Measurements from ENCODE around the gene MSH3. TPM values are rescaled to one million over a fixed set of nuclear protein-coding genes. Genes with fewer than 3 reads are reported as not detected.
"Not testable (repeated sequence)": the region's sequence is repeated elsewhere in the genome, so short reads cannot be mapped to it uniquely, and the experiment has no call there.

Gene MSH3
- total RNA-seq, 1 donor from 2014 or later, result 10.0 TPM

DNA sequence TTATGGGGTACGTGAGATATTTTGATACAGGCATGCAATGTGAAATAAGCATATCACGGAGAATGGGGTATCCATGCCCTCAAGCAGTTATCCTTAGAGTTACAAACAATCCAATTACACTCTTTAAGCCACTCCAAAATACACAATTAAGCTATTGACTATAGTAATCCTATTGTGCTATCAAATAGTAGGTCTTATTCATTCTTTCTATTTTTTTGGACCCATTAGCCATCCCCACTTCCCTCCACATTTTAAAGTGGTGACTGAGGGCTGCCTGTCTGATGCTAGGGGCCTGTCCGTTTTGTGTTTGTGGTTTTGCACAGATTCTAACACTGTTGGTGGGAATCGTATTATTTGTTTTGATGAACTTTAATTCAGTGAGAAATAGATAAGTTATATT is 130.0 kb downstream of the MSH3 start:
- DNase-seq (ENCODE audit: extremely low read depth, low read depth, low spot score), result no peak

DNA sequence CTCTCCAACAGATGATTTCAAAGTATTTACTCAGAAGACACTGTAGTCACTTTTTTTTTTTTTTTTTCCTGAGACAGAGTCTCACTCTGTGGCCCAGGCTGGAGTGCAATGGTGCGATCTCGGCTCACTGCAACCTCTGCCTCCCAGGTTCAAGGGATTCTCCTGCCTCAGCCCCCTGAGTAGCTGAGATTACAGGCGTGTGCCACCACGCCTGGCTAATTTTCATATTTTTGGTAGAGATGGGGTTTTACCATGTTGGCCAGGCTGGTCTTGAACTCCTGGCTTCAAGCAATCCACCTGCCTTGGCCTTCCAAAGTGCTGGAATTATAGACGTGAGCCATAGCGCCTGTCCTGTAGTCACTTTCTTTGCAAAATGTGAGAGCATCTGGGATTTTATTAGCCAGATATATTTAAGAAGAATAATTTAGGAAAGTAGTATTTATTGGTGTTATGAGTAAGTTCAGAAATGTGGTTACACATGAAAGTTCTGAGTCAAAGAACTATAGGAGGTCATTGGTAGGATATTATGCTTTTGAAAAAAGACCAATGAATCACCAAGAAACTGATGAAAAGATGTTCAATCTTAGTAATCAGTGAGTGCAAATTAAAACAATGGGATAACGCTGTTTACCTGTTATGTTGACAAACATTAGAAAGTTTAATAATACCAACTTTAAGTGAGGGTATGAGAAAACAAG is 135.0 kb downstream of the MSH3 start:
- not testable (repeated sequence) for DNase-seq (ENCODE audit: extremely low read depth, low read depth, low spot score)

DNA sequence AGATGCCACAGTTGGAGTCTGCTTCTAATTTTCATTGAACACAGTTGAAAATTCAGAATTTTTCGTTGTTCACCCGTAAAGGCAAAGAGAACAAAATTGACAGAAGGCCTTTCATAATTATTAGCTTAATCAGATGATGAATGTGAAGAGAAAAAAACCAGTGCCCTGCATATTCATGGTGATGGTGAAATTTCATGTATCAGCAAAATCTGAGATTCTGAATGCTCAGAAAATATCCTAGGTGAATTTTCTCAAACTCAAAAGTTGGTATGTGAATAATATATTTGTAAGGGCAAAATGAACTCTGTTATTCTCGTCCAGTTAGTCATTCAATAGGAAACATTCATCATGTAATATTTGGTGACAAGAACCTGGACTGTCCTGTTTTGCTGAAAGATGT is 136.2 kb downstream of the MSH3 start:
- no peak for DNase-seq (ENCODE audit: extremely low read depth, low read depth, low spot score)

DNA sequence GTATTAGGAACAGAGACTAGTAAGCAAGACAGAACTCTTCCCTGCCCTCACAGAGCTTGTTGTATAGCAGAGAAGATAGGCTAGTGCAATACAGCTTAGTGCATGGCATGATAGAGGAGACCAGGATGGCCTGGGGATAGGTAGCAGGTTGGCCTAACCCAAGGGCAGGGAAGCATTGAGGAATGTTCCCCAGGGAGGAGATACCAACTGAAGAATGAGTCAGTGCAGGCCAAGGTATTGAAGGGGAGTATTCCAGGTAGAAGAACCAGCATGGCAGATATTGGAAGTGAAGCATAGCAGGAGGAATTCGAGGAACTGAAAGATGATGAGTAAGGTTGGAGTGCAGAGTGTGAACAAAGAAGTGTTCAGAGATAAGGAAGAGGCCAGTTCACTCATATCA is 138.9 kb downstream of the MSH3 start:
- no peak for DNase-seq (ENCODE audit: extremely low read depth, low read depth, low spot score)

DNA sequence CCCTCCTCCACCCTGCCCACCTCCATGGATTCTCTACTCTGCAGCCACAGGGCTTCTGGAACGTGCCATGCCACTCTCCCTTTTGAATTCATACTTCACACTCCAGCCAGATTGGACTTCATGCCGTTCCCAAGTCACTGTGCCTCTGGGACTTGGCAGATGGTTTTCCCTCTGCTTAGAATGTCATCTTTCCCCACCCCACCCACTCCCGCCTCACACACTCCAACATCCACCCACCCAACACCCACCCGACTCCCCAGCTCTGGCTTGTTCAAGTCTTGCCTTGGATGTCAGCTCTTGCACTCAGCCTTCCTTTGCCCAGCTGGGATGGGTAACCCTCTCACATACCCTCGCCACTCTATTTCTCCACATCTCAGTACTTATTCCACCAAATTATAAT is 142.4 kb downstream of the MSH3 start:
- DNase-seq (ENCODE audit: extremely low read depth, low read depth, low spot score), result no peak

- no peak for DNase-seq (ENCODE audit: extremely low read depth, low read depth, low spot score)
Measured at GRCh38 chr5:80797428-80798024, 143.1 kb downstream of the MSH3 start.

DNA sequence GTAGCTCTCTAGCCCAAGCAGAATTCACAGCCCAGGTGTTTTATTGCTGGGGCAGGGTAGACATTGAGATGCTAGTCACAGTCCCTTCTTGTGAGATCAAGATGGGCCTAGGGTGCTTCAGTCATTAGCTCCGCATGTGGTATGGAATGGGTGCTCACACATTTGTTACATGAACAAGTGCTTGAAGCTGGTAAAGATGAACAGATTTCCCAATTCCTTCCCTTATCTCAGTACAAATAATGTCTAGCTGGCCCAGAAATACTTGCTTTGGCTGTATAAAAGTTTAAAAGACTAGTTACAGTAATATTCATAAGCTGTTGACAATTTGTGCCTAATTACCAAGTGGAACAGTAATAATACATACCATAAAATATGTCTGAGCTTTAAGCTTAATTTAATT is 143.7 kb downstream of the MSH3 start:
- no peak for DNase-seq (ENCODE audit: extremely low read depth, low read depth, low spot score)

DNA sequence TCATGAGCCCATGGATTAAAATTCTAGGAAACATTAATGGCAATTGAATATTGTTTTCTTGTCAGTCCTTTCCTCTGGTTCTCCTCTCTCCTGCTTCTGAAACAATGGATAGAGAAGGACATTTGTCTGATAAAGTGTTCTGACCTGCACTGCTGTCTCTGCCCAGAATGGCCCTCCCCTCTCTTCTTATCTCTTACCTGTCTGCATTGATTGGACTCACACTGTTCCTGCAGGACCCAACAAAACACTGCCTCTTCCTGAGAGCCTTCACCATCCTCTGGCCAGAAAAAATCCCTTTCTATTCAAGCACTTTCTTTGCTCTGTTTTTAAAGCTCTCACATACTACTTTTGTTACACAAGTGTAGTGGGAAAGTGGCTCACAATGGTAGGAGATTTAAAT is 144.2 kb downstream of the MSH3 start:
- DNase-seq (ENCODE audit: extremely low read depth, low read depth, low spot score), result no peak

- DNase-seq (ENCODE audit: extremely low read depth, low read depth, low spot score), result no peak
Measured at GRCh38 chr5:80799041-80799440, 144.6 kb downstream of the MSH3 start.

- DNase-seq (ENCODE audit: extremely low read depth, low read depth, low spot score), result no peak
Measured at GRCh38 chr5:80799573-80799972, 145.1 kb downstream of the MSH3 start.

- no peak for DNase-seq (ENCODE audit: extremely low read depth, low read depth, low spot score)
Measured at GRCh38 chr5:80804332-80804731, 149.9 kb downstream of the MSH3 start.

- DNase-seq (ENCODE audit: extremely low read depth, low read depth, low spot score), result no peak
Measured at GRCh38 chr5:80805038-80805437, 150.6 kb downstream of the MSH3 start.

- no peak for DNase-seq (ENCODE audit: extremely low read depth, low read depth, low spot score)
Measured at GRCh38 chr5:80806929-80807328, 152.5 kb downstream of the MSH3 start.

GRCh38 chr5:80809451-80809850 is 155.0 kb downstream of the MSH3 start:
- no peak for DNase-seq (ENCODE audit: extremely low read depth, low read depth, low spot score)

DNA sequence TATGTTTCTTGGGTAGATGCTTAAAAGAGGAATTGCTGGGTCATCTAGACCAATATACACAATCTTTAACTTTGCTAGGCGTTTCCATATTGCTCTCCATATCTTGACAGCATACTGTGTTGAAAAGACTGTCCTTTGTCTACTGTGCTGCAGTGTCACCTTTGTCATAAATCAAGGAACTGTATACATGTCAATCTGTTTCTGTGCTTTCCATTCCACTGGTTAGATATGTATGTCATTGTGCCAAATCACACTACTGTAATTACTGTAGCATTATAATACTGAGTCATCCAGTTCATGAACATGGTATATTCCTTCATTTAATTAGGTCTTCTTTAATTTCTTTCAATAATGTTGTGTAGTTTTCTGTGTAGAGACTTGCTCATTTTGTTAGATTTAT is 156.0 kb downstream of the MSH3 start:
- DNase-seq (ENCODE audit: extremely low read depth, low read depth, low spot score), result no peak

- no peak for DNase-seq (ENCODE audit: extremely low read depth, low read depth, low spot score)
Measured at GRCh38 chr5:80816590-80816989, 162.1 kb downstream of the MSH3 start.

- DNase-seq (ENCODE audit: extremely low read depth, low read depth, low spot score), result no peak
Measured at GRCh38 chr5:80820685-80821084, 166.2 kb downstream of the MSH3 start.

DNA sequence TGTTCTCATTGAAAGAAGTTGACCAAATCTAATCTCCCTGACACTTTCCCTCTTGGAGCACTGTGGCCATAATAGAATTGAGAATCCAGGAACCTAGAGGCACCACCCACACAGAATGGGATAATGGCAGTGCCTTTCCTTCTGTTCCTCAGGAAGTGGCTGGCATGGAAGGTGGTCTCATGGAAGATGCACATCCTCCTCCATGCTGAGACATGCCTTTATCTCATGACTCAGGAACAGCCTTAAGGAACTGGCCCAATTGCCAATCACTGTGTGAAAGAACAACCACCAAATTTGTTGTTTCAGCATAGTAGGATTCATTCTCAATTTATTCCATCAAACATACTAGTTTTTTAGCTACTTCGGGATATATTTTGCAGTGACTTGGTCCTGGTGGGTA is 168.2 kb downstream of the MSH3 start:
- DNase-seq (ENCODE audit: extremely low read depth, low read depth, low spot score), result no peak

DNA sequence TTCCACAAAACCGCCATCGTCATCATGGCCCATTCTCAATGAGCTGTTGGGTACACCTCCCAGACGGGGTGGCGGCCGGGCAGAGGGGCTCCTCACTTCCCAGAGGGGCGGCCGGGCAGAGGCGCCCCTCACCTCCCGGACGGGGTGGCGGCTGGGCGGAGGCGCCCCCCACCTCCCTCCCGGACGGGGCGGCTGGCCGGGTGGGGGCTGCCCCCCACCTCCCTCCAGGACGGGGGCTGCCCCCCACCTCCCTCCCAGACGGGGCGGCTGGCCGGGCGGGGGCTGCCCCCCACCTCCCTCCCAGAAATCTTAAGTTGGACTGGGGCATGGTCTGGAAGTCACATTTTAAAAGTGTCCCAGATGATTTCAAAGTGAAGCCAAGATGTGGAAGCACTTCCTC is 169.7 kb downstream of the MSH3 start:
- not testable (repeated sequence) for DNase-seq (ENCODE audit: extremely low read depth, low read depth, low spot score)

GRCh38 chr5:80825786-80826460 is 171.5 kb downstream of the MSH3 start:
- DNase-seq (ENCODE audit: extremely low read depth, low read depth, low spot score), result peak; percentile 3

DNA sequence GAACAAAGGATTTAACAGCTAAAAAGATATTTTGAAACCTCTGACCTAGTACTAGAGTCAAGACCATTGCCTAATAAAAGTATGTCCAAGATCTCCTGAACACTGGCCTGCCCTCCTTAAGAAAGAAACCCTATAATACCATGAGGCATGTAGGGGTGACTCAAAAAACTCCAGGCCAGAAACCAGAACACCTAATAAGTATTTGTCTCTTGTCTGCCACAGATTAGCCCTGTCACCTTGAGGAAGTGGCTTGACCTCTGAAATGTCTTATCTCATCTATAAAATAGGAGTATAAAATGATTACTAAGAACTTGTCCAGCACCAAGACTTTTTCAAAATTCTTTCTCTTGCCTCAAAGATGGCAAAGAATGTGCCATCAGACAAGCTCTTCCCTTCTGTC is 180.3 kb downstream of the MSH3 start:
- no peak for DNase-seq (ENCODE audit: extremely low read depth, low read depth, low spot score)

- DNase-seq (ENCODE audit: extremely low read depth, low read depth, low spot score), result no peak
Measured at GRCh38 chr5:80835128-80835527, 180.7 kb downstream of the MSH3 start.
